NCI-H774 (cell line): ENCODE data around the gene SH3YL1.

Experiments
- DNase-seq: peaks from one replicate; lab custom pipeline; 2025; lab: John Stamatoyannopoulos, UW

SH3YL1 gene

GRCh38 chr2:263774-264492 lies at the start of gene SH3YL1:
SH3YL1 (minus strand) TSS chr2:264032; CDS start chr2:263984, 48 bp downstream.
- peak; percentile 57 for DNase-seq

- no peak for DNase-seq
Observed at GRCh38 chr2:310994-311393, 47.2 kb upstream of the SH3YL1 start.

DNA sequence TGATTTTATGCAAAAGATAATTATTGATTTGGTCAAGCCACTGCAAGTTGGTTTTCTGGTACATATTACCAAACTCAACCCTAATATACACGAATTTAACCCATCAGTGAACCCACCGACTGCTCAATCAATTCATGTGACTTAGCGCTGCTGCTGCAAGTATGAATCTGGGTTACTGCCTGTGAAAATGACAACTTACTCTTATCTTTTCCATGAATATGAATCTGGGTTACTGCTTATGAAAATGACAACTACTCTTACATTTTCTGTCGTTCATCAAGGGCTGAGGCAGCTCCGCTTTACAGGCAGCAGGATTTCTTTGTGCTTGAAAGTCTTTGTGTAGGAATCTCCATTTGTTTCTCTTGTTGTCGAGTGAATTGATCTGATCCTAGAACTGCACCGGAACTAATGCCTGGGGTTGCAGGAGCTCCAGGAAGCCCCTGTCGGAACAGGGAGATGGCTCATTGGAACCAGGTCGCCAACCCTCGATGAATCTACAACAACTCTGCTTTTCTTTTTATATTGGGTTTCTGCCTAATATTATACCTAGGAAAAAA lies 46.2 kb upstream of the SH3YL1 start:
- no peak for DNase-seq

DNA sequence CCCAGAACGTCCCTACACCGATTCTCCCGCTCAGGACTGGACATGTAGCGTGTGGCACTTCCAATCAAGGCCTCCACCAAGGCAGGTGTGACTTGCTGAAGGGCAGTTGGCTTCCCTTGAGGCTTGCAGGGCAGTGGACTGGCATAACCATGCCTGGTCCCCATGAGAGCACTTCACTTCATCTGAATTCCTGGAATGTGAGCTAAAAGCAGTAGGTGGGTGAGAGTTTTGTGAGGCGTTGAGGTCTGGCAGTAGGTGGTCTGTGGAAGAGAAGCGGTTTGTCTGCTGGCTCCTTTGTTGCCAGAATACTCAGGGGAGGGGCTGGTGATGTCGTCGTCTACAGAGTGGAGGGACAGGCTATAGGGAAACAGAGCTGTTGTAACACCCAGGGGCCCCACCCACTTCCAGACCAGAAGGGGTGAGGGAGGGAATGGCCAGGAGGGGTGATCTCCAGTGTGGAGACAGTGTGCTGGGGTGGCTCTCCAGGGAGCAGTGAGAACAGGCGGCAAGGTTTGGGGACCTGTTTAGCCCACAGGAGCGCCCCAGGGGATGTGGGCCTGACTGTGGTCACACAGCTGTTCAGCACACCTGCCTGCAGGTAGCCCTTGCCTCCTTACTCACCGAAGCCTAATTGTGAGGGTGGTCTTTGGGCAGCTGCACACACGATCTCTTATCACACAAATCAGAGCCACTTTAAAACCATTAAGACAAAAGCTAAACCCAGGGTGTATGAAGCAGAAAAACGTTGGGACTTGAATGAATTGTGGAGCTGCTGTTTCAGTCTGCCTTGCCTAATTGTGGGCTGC lies 45.5 kb upstream of the SH3YL1 start:
- DNase-seq = no peak

DNA sequence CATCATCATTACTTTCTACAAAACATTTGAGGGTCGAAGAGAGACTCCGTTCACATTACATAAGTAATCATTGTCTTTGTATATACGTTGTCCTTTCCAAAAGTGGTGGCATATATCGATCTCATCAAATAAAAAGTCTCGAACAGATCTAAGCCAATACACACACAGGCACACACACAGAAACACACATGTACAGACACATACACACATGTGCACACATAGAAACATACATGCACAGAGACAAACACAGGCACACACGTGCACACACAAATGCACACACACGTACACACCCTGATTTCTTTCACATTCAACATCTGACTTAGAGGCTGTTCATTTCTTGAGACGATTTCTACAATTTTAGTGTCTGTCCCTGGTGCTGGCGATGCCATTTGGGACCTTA lies 41.5 kb upstream of the SH3YL1 start:
- DNase-seq = no peak

DNA sequence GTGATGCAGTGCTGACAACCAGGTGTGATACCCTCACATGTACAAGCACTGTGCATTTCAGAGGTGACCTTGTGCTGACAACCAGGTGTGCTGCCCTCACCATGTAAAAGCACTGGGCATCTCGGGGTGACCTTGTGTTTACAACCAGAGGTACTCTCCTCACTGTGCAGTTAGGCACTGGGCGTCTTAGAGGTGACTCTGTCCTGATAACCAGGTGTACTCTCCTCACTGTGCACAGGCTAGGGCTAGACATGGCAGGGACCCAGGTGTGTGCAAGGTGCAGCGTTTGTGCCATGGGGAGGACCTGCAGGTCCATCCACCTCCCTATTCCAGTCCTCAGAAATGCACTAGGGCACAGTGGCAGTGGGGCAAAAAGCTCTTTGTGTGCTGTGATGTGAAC lies 32.5 kb upstream of the SH3YL1 start:
- DNase-seq = no peak

GRCh38 chr2:295090-295489 lies 31.3 kb upstream of the SH3YL1 start:
- DNase-seq = no peak

- peak; percentile 55 for DNase-seq
Observed at GRCh38 chr2:290090-290722, 26.4 kb upstream of the SH3YL1 start.

DNA sequence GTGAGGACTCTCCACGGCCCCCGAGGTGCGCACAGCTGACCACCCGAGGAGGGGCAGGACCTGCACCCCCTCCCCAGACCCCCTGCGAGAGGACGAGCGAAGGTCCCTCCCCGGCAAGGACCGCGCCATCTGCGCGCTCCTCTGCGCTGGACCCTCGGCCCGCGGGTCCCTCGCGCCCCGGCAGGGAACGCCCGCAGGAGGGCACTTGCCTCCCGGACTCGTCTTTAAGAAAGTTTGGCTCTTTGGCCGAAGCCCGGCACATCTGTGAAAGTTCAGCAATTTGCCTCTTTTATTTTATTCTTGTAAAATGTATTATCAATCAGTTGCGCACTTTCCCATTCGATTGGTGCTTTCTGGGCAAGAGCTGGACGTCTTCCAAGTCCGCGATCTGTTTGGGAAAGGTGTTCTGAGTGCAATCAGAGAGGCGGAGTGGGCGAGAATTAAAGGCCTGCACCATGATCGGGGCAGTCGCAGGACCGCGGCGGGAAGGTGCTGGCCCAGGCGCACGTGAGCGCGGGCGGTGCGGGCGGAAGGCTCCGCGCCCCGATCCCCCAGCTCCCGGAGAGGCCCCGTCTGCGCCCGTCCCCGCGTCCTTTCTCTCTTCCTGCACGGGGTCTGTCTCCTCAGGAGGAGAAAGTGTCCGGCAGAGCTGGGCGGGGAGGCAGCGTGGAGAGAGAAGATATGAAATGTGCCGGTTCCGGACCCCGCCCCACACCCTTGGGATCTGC lies 25.7 kb upstream of the SH3YL1 start:
- DNase-seq = peak; percentile 13

DNA sequence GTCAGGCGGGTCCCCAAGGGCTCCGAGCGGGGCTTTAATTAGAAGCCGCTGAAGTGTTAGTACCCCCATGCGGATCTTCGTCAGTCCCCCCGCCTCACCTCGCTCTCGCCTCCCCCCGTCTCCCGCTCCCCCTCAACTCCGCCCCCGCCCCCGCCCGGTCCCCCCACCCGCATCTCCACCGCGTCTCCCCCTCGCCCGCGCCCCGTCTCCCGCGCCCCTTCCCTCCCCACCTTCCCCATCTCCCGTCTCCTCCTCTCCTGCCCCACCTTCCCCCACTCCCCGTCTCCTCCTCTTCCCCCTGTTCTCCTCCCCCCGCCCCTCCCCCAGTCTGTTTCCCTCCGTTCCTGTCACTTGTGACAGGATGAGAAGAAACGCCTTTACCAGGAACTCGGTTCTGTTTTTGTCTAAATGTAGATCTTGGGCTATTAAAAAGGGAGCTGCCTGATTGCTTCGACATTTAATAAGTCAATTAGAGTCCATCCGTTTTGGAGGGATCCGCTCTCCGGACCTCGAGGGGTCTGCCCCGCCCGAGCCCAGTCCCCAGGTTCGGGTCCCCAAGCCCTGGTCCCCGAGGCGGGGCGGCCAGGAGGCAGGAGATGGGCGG lies 25.0 kb upstream of the SH3YL1 start:
- DNase-seq = no peak

DNA sequence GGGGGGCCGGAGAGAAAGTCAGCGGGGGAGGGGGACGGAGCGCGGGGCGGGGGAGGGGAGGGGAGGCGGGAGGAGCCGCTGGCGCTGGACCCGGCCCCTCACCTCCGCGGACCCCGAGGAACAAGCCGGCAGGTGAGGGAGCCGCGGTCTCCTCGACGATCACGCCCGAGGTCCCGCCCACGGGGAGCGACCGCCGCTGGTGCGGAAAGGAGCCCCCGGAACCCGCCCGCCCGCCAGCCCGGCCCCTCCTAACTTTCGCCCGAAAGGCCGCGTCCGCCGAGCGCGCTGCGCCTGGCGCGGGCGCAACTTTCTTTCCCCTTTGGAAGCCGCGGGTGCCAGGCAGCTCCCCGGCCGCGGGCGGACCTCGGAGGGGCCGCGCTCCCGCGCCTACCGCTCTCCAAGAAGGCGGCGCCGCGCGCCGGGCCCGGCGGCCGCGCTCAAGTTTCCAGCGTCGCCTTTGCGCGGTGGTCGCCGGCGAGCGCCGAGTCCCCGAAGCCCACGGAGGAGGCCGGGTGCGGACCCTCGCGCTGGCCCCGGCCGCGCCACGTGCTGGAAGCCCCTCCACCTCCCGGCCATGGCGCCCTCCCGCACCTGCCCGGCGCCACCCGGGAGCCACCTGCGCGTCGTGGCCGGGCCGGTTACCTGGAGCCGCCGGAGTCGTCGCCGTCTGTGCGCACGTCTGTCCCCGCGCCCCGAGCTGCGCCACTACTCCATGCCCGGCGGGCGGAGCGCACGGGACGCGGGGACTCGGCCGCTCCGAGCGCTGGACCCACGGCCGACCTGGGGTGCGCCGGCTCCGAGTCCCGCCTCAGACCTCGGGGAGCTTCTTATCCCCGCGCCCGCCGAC lies 24.3 kb upstream of the SH3YL1 start, which contains the start of gene ALKAL2:
ALKAL2 (minus strand) TSS at position 181 of the 847 bp plus-strand sequence. CDS start 256 bp downstream, outside the sequence.
- no peak for DNase-seq

DNA sequence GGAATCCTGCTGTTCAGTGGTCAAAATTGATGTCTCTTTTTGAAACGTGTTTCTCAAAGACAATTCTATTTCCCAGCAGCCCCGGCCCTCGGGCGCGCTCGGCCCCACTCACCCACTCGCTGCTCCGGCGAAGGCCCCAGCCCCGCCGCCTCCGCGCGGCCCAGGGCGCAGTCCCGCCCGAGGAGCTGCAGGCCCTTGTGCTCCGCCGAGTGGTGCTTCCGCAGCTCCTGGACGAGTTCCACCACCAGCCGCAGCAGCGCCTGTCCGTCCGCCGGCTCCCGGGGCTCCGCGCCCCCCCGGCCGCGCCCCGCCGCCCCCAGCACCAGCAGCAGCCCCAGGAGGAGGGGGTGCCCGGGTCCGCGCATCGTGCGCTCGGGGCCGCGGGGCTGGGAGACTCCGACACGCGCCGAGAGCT lies 23.6 kb upstream of the SH3YL1 start:
- DNase-seq = no peak

- no peak for DNase-seq
Observed at GRCh38 chr2:286774-287392, 23.1 kb upstream of the SH3YL1 start.

DNA sequence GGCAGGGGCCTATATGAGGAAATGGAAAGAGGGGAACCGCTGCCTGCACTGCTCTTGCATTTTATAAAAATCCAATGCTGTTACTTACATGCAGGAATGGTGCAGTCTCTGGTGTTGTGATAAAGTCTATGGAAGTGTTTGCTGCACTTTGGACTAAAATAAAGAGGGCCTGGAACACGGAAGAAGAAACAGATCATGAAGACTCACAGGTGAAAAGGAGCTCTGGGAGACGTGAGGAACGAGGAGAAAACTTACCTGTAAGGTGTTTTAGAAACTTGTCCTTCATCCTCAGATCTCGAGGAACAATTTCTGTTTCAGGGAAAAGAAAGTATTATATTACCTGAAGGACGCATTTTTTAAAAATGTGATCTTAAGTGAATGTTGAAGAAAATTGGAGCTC lies 22.2 kb upstream of the SH3YL1 start:
- no peak for DNase-seq

DNA sequence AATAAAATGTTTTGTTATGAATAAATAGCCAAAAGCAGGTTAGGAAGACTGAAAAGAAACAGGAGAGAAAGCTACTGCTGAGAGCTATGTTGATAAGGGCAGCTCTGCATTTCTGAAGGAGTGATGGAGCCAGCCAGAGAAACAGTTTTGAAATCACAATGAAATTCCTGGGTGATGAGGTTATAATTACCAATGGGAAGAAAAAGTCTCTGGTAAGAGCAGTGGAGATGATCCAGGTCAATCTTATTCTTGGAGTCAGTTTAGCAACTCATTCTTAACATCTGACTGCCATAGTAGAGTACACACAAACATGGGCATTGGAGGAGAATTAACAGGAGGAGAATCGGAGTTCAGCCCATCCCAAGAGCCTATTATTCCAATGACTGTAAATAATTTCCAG lies 21.7 kb upstream of the SH3YL1 start:
- DNase-seq = no peak

DNA sequence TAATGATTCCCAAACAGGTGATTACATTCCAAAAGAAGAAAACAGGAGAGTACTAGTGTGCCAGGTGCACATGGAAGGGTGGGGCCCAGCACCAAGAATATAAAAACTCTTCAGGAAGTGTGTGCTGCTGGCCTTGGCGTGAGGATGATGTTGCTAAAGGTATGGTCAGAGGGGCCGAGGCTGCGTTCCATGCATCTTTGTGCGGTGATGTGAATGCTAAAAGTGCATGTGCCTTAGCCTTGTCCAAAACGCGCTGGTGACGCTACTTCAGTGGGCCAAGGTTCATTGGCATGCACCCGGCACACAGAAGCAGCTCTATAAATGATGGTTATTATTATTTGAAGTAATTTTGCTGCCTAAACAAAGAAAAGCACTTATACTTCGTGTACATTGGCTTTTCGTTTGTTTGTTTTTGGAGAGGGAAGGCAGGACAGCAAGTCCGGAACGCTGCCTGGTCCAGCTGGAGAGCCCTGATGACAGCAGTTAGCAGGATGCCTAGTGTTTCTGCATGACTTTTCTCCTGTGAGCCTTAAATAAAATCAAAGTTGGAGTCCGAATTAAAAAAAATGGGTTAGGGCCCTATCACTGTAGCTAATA lies 21.2 kb upstream of the SH3YL1 start:
- DNase-seq = peak; percentile 4

- no peak for DNase-seq
Observed at GRCh38 chr2:283996-284794, 20.4 kb upstream of the SH3YL1 start.

- no peak for DNase-seq
Observed at GRCh38 chr2:282371-283263, 18.8 kb upstream of the SH3YL1 start.
